GM19239 (cell line): Measurements from ENCODE around the gene NFE2L2.
A peak's percentile ranks its signal among the peaks of the same experiment; 100 is the strongest.
"Not testable (repeated sequence)": the region's sequence is repeated elsewhere in the genome, so short reads cannot be mapped to it uniquely, and the experiment has no call there.

Source experiments
- DNase-seq: peaks from one replicate; pipeline ENCODE4 v3.0.0; 2011; ENCODE audit warnings: low spot score; ENCODE audit not compliant: insufficient read length
- FAIRE-seq: peaks from 2 replicates; lab custom pipeline; 2011; peaks lifted over from hg19 to GRCh38; lab: Jason Lieb, UNC

Gene NFE2L2

GRCh38 chr2:177242121-177242987, 22.2 kb downstream of the NFE2L2 start:
- no peak for DNase-seq
- FAIRE-seq = no peak

GRCh38 chr2:177241711-177242120, 22.8 kb downstream of the NFE2L2 start:
- DNase-seq = no peak
- FAIRE-seq = no peak

GRCh38 chr2:177239932-177240630, 24.4 kb downstream of the NFE2L2 start:
- DNase-seq (no peak), FAIRE-seq (peak; percentile 59)

GRCh38 chr2:177239053-177239452, 25.5 kb downstream of the NFE2L2 start:
- no peak for DNase-seq
- no peak for FAIRE-seq

DNA sequence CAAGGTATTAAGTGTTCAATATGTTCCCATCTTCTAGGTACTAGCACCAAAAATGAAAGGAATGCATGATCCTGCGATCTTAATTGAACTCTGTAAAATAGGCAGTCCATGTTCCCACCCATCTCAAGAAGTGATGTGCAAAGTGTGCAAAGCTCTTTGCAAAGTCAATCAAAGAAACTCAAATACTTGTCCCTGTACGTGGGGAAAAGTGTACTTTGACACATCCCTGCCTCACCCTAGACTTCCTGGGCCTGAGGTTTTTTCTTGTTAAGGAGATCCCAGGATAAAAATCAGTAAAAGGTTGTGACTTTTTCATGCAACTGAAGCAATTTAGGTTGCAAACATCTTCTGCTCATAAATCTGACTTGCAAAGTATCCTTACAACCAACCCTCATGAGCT, 26.6 kb downstream of the NFE2L2 start:
- FAIRE-seq (no peak), DNase-seq (no peak)

DNA sequence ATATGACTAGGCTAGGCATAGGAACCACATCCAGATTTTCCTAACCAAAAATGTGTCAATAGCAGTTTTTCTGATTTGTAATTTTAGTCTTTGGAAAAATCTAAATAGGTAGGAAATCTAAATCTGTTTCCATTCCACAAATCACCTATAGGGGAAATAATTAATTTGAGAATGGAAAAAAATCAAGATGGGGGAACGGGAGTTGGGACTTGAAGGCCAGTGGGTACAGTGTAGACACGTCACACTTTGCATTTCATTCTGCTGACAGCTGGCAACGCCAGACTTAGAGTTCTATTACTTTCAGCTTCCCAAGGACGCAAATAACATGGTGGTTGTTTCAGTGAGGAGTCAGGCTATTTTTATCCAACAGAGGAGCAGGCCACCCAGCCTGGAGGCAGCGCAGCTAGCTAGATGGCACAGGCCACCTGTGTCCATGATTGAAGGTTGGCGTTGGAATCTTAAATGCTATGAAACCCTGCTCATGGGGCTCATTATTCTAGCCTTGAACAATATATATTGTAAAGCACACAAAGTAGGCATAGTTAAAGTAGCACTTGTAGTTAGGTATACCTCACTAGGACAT, 28.6 kb downstream of the NFE2L2 start:
- DNase-seq = no peak
- no peak for FAIRE-seq

- FAIRE-seq (no peak), DNase-seq (no peak)
Measured at GRCh38 chr2:177234267-177234666, 30.3 kb downstream of the NFE2L2 start.

GRCh38 chr2:177232098-177232704, 32.3 kb downstream of the NFE2L2 start:
- no peak for FAIRE-seq
- DNase-seq = no peak

DNA sequence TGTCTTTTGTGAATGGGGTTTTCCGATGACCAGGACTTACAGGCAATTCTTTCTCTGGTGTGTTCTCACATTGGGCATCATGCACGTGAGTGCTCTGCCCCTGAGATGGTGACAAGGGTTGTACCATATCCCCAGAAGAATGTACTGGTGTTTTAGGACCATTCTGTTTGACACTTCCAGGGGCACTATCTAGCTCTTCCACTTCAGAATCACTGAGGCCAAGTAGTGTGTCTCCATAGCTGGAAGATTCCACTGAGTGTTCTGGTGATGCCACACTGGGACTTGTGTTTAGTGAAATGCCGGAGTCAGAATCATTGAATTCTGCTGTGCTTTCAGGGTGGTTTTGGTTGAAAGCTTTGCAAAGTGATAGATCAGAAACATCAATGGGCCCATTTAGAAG, 33.3 kb downstream of the NFE2L2 start:
- FAIRE-seq (no peak), DNase-seq (no peak)

DNA sequence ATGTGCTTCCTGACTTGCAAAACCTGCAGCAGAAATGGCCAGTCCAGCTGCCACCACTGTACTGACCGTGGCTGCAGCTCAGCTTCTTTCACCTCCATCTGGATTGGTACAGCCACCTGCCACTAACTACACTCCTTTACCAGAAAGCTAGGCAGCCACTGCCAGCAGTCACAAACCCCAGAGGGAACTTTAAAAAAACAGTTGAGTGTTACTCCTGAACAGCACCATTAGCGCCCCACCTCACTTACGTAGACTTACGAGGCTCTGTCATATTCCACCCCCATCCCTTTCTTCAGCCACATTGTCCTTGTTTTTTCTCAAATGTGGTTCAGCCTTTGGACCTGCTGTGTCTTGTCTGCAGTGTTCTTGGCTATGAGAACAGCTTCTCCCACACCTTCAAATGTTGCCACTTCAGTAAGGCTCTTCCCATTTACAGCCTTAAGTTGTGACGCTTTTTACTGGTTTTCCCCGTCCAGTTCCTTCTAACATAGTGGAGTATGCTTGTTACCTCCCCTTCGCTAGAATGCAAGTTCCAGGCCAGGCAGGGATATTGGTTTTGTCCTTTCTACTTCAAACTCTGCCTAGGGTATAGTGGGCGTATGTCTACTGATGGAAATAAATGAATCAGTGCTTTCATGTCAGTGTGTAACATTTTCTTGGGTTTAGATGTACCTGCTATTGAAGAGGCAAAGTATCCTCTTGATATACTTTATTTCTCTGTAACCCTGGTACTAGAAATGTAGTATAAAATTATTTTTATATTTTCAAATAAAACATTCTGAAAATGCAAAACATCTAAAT, 34.9 kb downstream of the NFE2L2 start:
- no peak for FAIRE-seq
- DNase-seq = no peak

DNA sequence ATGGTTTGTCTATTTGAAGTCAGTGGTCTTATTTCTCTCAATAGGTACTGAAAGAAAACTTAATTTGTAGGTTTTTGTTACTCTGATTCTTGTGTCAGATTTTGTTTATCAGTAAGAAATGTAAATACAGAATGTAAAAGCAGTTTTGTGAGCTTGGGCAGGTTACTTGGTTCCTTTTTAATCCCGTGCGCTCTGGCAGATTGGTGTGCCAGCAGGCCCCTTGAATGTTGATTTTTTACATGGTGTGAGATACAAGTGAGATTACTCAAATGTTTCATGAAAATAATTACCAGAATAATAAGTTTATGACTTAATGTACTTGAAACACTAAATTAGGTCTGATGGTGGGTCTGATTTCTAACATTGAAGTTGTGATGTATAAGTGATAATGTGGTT, 38.6 kb downstream of the NFE2L2 start:
- no peak for FAIRE-seq
- DNase-seq = no peak

DNA sequence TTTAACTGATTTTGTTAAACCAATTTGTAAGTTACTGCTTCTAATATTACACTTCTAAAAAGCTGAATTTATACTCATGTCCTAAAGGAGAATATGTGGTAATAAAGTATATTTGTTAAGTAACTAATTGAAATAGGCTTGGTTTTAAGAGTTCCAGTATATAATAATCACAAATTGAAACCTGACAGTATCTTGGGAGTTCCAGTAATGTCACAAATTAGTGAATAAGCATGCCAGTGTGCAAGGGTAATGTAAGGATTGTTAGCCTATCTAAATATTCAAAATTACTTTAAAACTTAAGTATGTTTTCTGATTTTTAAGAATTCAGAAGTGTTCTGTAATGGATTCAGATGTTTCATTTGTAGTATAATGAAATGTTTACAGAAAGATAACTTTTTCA, 41.1 kb downstream of the NFE2L2 start:
- peak; percentile 71 for FAIRE-seq

GRCh38 chr2:177221970-177222369, 42.6 kb downstream of the NFE2L2 start:
- no peak for FAIRE-seq
- DNase-seq = no peak

More for the DNA sequence above, 41.1 kb downstream of the NFE2L2 start:
- DNase-seq = not testable (repeated sequence)

GRCh38 chr2:177221534-177221933, 43.0 kb downstream of the NFE2L2 start:
- FAIRE-seq = no peak

DNA sequence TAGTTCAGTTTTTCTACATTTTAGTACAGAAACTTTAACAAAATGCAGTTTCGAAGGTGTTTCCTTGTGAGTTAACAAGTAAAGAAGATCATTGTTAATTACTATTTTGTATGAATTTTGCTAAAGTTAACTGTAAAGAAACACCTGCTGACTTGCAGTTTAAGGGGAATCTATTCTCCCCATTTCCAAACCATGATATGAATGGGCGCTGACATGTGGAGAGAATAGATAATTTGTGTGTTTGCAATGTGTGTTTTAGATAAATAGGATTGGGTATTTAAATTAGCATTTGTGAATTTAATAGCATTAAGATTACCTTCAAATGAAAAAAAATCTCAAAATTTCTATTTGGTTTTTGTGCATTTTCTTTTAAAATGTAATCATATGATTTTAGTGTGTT, 44.7 kb downstream of the NFE2L2 start:
- not testable (repeated sequence) for FAIRE-seq, DNase-seq

More at GRCh38 chr2:177221534-177221933, 43.0 kb downstream of the NFE2L2 start:
- DNase-seq = no peak

- DNase-seq (no peak), FAIRE-seq (no peak)
Measured at GRCh38 chr2:177217247-177217843, 47.2 kb downstream of the NFE2L2 start.

GRCh38 chr2:177212891-177213856, 51.4 kb downstream of the NFE2L2 start:
- peak; percentile 87 for FAIRE-seq
- peak; percentile 50 for DNase-seq
